Cerebellar cortex (tissue), 1 donor: ENCODE data around the gene CHAD.
"Not testable (repeated sequence)": the region's sequence is repeated elsewhere in the genome, so short reads cannot be mapped to it uniquely, and the experiment has no call there.

Experiments
- DNase-seq: peaks from one replicate; pipeline ENCODE4 v3.0.0-alpha.2; 2015; ENCODE audit warnings: low spot score

CHAD gene

DNA sequence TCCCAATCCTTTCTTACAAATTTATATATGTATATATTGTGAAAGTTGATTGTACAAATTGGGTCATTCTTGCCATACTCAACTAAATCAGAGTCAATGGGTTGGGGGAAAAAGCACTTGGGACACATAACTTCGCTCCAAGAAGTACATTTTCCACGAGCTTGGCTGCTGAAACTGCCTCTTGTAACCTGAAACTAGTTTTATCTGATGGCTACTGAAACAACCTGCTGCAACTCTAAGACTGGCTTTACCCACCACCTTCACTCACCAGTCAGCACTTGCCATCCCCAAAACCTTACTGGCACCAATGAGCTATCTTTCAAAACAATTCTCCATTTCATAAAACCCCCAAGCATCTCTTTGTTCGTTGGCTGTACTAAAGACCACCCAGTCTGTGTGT, 25.1 kb upstream of the CHAD start:
- no peak for DNase-seq

DNA sequence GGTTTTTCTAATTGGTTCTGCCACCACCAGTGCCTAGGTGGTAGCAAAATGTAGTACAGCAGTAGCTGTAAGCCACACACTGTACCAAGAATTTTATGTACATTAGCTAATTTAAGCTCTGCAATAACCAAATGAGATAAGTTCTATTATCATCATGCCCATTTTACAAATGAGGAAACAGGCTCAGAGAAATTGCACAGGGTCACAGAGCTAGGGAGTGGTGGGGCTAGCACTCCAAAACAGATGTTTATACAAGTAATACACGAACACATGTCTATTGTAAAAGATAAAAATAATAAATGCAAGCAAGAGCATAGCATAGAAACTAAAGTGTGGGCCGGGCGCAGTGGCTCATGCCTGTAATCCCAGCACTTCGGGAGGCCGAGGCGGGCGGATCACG, 23.5 kb upstream of the CHAD start:
- no peak for DNase-seq

DNA sequence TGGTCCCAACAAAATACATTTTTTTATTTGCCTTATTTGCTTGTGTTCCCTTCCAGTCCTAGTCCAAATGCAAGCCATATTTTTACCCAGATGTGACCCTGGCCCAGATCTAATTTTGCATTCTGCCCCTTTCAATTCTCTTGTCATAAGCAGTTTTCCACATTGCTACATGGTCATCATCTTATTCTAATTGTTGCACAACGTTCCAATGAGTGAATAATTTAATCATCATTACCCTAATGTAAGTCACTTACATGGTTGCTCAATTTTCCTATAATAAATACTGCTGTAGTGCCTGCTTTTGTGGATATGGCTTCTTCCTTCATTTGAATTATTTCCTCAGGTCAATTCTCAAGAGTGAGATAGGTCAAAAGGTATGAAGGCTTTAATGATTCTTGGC, 22.8 kb upstream of the CHAD start:
- DNase-seq: no peak

DNA sequence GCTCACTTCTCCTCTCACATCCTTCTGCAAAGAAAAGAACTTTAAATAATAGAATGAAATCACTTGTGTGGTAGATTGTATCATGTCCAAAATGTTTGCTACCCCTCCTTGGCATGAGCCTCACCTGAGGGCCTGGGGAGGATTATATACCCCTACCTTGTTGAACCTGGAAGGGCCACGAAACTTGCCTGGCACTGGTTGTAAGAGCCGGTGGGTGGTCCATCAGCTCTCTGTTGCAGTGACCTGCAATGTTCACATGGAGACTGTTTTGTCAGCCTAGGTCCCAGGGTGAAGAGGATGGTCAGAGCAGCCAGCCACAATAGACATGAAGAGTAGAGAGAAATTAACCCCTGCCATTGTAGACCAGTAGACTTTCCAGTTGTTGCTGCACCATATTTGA, 20.2 kb upstream of the CHAD start:
- no peak for DNase-seq

DNA sequence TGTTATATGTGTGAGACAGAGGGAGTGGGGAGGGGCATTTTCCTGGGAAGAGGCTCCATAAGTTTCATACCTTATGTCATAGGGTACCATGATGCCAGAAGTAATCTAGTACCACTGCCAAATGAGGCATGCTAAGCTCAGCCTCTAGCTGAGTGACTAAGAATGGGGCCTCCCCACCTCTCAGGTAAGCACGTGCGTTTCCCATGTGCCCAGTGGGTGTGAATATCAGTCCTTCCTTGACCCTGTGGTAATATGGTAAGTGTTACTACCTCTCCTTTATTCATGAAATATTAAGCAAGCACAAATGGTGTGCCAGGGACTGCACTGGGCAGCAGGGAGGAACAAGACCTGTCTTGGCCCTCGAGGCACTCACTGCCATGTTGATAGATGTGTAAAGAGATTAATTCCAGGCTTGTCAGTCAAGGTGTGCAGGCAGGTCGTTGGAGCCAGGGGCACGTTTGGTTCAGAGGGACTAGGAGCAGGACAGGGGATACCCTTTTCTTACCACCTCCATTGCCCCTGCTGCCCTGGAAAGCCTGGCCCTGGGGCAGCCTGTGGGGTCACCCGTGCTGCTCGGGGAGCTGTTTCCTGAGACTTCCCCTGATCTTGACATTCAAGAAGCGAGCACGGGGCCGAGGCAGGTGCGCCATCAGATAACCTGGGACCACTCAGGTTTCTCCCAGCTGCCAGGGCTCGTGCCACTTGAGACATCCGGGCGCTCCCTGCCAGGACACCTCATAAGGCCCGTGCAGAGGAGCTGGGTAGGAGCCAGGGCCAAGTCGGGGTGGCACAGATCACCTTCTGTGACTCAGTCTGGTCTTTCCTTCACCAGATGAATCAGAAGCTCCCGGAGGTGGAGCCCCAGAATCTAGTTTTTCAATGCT, 18.8 kb upstream of the CHAD start:
- DNase-seq: no peak

DNA sequence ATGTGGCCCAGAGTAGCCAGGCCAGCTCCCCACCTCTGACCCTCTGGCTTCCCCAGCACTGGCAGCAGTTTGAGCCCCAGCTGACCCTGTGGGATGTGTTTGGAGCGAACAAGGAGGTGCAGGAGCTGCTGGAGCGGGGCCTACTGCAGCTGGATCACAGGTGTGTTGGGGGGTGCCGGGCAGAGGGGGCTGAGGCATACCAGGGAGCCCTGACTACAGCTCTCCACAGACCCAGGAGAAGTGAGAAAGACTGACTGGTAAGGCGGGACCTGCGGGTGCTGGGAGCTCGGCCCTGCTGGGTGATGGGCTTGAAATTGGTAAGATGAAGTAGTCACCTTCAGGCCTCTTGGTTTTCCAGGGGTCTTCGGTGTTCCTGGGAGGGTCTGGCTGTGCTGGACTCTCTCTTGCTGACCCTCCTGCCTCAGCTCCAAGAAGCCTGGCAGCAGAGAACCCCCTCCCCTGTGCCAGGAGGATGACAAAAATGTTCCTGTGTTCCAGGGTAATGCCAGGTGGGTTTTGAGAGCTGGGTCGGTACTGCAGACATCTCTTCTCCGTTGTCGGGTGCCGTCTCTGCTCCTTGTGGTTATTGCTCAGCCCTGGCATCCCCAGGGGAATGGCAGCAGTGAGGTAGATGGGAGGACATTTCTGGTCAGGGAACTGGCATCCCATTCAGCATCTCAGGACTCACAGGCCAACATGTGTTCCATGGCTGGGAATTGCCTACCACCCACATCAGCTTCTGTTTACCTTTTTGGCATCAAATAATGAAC, 15.9 kb upstream of the CHAD start:
- DNase-seq: no peak

DNA sequence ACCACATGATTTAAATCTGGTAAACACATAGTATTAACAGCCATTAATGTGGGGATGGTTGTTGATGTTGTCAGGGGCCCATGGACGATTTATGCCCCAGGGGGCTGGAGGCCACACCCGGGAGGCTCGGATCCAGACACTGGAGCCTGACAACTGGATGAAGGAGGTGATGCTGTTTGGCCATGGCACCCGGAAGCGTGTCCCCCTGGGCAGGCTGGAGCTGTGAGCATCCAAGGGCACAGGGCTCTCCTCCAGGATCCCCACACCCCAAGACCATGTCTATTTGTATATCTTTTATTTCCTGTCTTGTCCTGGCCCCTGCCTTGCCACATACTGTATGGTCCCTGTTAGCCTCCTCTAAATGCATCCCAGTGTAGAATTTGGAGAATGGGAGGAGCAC, 14.6 kb upstream of the CHAD start:
- no peak for DNase-seq

DNA sequence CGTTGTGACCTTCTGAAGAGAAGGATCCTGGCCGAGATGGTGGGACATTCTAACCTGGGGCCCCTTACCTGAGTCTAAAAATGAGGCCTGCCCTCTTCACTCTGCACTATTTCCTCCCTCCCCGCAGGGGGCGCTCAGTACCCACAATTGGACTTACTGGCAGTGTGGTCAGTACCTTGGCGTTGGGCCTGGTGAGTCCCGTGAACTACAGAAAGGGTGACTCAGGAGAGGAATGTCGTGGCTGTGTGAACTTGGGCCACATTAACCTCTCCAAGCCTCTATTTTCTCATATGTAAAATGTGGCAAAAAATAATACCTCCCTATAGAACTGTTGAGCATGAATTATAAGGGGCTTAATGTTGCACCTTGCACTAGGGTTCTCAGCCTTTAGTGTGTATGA, 13.8 kb upstream of the CHAD start:
- peak; percentile 93 for DNase-seq

DNA sequence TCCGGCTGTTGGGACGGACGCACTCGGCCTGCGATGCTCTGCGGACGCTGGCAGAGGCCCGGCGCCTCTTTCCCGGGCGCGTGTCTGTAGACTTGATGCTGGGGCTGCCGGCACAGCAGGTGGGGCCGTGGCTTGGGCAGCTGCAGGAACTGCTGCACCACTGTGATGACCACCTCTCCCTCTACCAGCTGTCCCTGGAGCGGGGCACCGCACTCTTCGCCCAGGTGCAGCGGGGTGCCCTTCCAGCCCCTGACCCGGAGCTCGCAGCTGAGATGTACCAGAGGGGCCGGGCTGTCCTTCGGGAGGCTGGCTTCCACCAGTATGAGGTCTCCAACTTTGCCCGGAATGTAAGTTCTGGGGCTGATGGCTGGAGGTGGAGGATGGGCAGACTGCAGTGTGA, 13.4 kb upstream of the CHAD start:
- no peak for DNase-seq

DNA sequence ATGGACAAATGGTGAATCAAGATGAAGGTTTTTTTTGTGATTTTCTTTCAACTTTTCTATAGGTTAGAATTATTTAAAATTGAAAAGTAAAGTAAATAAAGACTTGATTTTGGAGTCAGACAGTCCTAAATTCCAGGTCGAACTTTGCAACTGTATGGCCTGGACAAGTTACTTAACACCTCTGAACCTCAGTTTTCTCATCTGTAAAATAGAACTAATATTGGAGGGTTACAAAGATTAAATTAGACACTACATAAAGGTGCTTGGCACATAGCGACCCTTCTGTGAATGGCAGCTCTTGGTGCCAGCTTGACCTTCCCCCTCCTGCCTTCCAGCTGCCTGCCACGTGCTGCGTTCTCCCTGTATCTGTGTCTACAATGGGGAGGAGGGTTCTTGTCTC, 13.0 kb upstream of the CHAD start:
- DNase-seq: no peak

DNA sequence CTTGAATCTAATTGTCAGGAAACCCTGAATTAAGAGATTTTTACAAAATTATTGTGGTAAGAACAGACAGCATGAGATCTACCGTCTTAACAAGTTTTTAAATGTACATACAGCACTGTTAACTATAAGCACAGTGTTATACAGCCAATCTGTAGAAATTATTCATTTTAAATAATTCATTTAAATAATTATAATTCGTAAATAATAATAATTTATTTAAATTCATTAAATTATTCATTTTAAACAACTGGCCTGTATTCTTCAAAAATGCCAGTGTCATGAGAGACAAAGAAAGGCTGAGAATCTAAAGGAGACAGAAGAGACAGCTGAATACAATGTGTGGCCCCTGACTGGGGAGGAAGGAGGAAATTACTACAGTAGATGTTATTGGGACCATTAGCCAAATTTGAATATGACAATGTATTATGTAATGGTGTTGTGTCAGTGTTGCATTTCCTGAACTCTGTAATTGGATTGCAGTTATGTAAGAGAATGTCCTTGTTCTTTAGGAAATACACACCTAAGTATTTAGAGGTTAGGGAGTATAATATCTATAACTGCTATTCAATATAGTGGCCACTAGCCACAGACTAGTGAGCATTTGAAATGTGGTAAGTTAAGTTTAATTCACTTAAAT, 12.3 kb upstream of the CHAD start:
- peak; percentile 25 for DNase-seq

DNA sequence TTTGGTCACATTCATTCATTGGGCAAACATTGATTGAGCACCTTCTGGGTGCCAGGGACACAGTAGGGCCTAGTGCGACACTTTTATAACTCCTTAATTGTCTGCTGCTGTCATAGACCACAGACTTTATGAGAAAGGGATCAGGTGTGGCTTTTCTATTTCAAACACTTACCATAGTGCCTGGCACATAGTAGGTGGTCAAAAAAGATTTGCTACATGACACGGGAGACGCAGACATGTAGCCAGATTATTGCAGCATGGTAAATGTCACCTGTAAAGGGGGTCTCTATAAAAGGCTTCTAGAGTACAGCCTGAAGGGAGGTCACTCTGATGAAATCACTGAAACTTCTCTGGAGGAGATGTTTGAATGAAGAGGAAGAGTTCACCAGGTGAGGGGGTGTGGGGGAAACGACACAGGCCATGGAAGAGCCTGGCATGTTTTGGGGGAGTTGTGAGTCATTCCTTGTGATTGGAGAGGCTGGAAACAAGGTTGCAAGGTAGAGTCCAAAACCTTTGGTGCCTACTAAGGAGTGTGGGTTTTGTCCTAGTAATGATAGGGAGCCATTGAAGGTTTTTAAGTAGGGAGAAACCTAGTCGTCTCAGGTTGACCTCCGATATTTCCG, 11.6 kb upstream of the CHAD start:
- no peak for DNase-seq

DNA sequence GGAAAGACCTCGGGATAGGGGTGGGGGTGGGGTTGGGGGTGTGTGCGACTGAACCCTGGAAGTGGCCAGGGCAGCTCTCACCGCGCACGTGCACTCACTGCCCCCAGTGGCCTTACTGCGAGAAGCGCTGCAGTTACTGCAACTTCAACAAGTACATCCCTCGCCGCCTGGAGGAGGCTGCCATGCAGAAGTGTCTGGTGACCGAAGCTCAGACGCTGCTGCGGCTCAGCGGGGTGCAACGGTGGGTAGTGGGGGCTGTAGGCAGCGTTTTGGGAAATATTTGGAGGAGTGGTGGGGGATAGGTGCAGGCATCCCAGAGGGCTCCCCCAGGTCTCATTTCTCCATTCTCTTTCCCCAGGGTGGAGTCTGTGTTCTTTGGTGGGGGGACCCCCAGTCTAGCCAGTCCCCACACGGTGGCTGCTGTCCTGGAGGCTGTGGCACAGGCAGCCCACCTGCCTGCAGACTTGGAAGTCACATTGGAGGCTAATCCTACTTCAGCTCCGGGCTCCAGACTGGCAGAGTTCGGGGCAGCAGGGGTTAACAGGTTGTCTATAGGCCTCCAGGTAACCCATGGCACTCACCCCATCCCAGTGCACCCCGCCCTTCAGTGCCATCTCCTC, 11.0 kb upstream of the CHAD start:
- peak; percentile 76 for DNase-seq

DNA sequence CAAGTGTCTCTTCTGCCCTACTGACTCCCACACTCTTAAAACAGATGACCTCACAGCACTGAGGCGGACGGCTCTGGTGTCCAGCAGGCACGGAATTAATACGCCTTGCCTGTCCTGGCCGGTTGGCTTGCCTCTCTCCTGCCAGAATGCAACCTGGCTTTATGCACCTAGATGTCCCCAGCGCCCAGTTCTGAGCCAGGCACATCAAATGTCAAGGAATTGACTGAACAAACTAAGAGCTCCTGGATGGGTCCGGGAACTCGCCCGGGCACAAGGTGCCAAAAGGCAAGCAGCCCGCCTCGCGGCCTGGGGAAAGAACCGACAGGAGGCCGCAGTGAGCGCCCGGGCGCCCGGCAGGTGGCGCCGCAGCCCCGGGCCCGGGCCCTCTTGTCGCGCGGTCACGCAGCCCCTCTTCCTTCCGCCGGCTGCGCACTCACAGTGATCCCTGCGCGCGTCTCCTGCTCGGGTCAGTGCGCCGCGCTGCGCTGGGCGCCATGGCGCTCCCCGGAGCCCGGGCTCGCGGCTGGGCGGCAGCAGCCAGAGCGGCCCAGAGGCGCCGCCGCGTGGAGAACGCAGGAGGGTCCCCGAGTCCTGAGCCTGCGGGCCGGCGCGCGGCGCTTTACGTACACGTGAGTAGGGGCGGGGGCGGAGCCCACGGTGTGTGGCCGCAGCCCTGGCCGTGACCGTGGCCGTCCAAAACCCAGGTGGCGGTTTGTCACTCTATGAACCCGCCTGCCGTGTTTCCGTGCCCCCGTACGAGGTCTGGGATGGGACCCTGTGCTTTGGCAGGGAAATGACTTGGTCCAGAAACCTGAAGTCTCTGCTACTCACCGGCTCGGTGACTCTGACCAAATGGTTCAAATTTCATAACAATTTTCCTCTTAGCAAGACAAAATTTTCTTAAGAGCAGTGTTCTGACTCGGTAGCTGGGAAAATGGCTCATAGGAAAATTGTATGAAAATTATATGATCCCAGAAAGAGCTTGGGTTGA, 10.0 kb upstream of the CHAD start, which contains the start of gene RSAD1:
Gene RSAD1, plus strand, starts transcription at position 470 of the 991 bp plus-strand sequence. Its CDS starts 25 bp downstream, at position 495.
- DNase-seq: peak; percentile 83

DNA sequence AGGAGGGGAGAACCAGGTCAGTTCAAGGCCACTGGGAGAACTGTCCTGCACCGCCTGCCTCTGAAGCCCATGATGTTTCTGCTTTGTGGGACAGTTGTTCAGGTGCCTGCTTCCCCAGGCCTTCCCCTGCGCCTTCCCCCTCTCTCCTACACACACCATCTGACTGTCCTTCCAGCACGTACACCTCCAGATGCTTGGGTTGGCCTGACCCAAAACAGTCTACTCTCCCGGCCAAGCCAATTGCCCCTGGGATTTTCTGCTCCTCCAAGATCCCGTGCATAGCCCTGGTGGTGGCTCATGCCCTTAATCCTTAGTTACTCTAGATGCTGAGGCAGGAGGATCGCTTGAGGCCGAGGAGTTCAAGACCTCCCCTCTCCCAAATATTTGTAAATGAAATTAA, 9.3 kb upstream of the CHAD start:
- no peak for DNase-seq

DNA sequence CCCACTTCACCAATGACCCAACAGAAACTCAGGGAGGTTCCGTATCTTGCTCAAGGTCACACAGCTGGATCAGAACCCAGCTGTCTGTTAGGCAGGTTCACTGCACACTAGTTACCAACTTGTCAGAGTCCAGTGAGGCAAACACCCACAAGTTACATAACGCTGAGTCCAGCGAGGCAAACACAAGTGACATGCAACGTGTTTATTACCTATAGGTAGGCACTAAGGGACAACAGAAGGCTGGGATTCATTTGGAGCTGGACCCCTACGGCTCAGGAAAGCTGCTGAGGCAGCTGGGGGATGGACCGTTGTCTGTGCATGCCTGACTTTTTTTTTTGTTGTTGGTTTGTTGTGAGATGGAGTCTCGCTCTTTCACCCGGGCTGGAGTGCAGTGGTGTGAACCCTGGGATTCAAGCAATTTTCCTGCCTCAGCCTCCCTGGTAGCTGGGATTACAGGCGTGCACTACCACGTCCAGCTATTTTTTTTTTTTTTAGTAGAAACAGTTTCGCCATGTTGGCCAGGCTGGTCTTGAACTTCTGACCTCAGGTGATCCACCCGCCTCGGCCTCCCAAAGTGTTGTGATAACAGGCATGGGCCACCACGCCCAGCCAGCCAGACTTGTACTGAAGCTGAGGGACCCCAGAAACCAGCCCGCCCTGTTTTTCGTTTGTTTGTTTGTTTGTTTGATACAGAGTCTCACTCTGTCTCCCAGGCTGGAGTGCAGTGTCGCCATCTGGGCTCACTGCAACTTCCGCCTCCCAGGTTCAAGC, 8.1 kb upstream of the CHAD start:
- peak; percentile 73 for DNase-seq

DNA sequence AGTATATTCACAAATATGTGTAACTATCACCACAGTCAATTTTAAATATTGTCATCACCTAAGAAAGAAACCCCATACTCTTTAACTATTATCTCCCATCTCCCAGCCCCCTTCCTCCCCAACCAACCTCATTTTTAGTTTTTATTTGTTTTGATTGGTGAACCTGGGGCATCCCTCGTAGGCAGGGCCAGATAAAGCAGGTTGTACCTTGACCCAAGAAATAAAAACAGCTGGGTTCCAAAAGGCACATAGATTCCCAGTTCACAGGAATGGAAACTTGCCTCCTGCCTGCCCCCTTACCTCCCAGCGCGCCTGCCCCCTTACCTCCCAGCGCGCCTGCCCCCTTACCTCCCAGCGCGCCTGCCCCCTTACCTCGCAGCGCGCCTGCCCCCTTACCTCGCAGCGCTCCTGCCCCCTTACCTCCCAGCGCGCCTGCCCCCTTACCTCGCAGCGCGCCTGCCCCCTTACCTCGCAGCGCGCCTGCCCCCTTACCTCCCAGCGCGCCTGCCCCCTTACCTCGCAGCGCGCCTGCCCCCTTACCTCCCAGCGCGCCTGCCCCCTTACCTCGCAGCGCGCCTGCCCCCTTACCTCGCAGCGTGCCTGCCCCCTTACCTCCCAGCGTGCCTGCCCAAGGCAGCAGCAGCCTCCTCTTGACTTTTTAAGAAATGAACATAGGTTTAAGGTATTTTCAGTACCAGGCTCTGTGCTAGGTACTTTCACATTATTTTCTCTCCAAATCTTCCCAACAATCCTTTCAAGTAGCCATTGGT, 7.3 kb upstream of the CHAD start:
- not testable (repeated sequence) for DNase-seq

DNA sequence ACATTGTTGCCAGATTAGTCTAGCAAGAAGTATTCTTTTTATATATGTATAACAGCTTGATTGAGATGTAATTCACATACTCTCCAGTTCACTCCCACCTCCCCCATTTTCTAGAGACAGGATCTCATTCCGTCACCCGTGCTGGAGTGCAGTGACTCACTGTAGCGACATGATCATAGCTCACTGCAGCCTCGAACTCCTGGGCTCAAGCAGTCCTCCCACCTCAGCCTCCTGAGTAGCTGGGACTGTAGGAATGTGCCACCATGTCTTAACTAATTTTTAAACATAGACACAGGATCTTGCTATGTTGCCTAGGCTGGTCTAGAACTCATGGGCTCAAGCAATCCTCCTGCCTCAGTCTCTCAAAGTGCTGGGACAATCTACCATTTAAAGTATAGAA, 6.7 kb upstream of the CHAD start:
- no peak for DNase-seq

DNA sequence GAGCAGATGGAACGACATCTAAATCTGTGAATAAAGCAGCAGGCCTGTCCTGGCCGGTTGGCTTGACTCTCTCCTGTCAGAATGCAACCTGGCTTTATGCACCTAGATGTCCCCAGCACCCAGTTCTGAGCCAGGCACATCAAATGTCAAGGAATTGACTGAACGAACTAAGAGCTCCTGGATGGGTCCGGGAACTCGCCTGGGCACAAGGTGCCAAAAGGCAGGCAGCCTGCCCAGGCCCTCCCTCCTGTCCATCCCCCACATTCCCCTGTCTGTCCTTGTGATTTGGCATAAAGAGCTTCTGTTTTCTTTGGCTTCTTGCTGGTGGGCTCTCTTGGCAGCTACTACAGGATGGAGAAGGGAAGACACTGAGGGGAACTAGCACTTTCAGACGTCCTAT, 5.8 kb upstream of the CHAD start:
- DNase-seq: peak; percentile 38
